OCI-LY3 (cell line): Measurements from ENCODE around the gene CDK16.

Source experiments
- EZH2phosphoT487 ChIP-seq: fragments of 200-600 bp; shearing (Covaris generic); IDR thresholded peaks from 2 replicates; pipeline ENCODE4 v1.6.1; 2018; ENCODE audit warnings: antibody characterized with exemption, mixed run types, low read depth
- TF ChIP-seq, protein P1 (sequence below): fragments of 200-600, 300-600 bp; sonication (generic); IDR thresholded peaks from 2 replicates; pipeline ENCODE4 v1.5.1; 2014; ENCODE audit warnings: antibody characterized with exemption, low read length, low read depth

DNA sequence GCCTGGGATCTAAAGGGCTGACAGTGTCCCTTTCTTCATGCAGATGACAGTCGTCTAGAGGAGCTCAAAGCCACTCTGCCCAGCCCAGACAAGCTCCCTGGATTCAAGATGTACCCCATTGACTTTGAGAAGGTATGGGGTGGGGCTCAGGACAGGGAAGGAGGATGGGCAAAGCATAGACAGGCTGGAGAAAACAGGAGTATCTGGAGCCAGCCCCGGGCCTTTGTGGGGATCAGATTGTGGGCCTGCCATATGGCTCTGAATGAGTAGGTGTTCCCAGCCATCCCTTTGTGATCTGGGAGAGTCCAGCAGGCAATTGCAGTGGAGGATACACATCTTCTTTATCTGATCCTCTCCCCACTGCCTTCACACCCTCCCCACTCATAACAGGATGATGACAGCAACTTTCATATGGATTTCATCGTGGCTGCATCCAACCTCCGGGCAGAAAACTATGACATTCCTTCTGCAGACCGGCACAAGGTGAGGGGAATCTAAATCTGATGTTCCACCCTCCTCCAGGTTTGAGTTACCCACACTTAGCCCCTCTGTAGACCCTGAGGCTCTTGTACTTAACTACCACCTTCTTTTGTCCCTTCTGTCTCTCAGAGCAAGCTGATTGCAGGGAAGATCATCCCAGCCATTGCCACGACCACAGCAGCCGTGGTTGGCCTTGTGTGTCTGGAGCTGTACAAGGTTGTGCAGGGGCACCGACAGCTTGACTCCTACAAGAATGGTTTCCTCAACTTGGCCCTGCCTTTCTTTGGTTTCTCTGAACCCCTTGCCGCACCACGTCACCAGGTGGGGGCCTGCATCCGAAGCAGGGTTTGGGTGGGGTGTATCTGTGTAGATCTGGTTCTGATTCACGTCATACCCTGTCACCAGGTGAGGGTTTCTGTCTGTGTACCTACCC is 5.8 kb upstream of the CDK16 start:
- no peak for TF ChIP-seq EZH2phosphoT487
- TF ChIP-seq, protein P1, sequence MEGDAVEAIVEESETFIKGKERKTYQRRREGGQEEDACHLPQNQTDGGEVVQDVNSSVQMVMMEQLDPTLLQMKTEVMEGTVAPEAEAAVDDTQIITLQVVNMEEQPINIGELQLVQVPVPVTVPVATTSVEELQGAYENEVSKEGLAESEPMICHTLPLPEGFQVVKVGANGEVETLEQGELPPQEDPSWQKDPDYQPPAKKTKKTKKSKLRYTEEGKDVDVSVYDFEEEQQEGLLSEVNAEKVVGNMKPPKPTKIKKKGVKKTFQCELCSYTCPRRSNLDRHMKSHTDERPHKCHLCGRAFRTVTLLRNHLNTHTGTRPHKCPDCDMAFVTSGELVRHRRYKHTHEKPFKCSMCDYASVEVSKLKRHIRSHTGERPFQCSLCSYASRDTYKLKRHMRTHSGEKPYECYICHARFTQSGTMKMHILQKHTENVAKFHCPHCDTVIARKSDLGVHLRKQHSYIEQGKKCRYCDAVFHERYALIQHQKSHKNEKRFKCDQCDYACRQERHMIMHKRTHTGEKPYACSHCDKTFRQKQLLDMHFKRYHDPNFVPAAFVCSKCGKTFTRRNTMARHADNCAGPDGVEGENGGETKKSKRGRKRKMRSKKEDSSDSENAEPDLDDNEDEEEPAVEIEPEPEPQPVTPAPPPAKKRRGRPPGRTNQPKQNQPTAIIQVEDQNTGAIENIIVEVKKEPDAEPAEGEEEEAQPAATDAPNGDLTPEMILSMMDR = no peak
